PFSK-1 (cell line): ENCODE results near the gene MRPS2.

Experiments used
- FOXP2 ChIP-seq: optimal IDR thresholded peaks from 2 replicates; pipeline ENCODE3; 2011; ENCODE audit warnings: borderline replicate concordance, control low read depth, inconsistent platforms; ENCODE audit not compliant: insufficient read depth; ENCODE audit errors: extremely low read length, extremely low read depth
- POLR2AphosphoS5 ChIP-seq: IDR thresholded peaks from 2 replicates; pipeline ENCODE4 v1.6.1; 2012; ENCODE audit warnings: low read depth, mild to moderate bottlenecking, control low read depth, low read length, moderate library complexity
- SIN3A ChIP-seq: IDR thresholded peaks from 2 replicates; pipeline ENCODE4 v1.6.1; 2012; ENCODE audit warnings: mild to moderate bottlenecking, low read length, moderate library complexity, borderline replicate concordance; ENCODE audit not compliant: insufficient read depth
- TAF1 ChIP-seq: IDR thresholded peaks from 2 replicates; pipeline ENCODE4 v1.6.1; 2012; ENCODE audit warnings: low read length, control low read depth, borderline replicate concordance; ENCODE audit not compliant: insufficient read depth
- TF ChIP-seq, protein P1 (sequence below), 2 experiments: IDR thresholded peaks; 2 replicates each; pipeline versions ENCODE4 v1.6.1 to v1.8.0; 2011 to 2012; ENCODE audit warnings: low read depth in 2 of 2, low read length in 2 of 2, control low read depth in 1 of 2, inconsistent platforms in 1 of 2, mild to moderate bottlenecking in 1 of 2, moderate library complexity in 1 of 2; ENCODE audit not compliant: insufficient read depth in 1 of 2

MRPS2 gene

DNA sequence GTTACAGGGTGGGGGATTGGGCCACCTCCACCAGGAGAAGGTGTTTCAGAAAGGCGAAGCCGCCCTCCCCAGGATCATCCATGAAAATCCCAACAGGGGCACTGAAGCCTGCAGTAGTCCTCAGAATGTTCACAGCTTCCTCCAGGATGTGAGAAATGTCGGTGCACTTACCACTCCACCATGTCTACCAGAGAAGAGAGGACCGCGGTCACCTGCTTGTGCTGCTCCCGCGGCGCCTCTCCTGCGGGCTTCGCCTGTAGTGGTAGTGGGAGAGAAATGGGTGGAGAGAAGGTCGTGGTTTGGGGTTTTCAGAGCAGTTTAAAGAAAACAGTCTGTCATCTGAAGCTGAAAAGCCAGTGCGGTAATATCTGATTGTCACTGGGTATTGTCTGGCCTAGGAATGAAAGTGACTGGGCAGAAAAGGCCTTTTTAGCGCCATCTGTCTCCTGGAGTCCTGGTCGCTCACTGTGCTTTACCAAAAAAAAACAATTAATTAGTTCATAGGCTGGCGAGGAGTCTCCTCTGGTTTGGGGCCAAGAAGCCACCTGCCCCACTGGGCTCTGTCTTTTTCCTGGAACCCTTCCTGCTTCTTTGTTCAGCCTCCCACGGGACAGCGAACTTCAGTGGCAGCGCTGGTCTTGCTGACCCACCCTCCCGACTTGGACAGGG lies 43.9 kb upstream of the MRPS2 start:
- TF ChIP-seq, protein P1, sequence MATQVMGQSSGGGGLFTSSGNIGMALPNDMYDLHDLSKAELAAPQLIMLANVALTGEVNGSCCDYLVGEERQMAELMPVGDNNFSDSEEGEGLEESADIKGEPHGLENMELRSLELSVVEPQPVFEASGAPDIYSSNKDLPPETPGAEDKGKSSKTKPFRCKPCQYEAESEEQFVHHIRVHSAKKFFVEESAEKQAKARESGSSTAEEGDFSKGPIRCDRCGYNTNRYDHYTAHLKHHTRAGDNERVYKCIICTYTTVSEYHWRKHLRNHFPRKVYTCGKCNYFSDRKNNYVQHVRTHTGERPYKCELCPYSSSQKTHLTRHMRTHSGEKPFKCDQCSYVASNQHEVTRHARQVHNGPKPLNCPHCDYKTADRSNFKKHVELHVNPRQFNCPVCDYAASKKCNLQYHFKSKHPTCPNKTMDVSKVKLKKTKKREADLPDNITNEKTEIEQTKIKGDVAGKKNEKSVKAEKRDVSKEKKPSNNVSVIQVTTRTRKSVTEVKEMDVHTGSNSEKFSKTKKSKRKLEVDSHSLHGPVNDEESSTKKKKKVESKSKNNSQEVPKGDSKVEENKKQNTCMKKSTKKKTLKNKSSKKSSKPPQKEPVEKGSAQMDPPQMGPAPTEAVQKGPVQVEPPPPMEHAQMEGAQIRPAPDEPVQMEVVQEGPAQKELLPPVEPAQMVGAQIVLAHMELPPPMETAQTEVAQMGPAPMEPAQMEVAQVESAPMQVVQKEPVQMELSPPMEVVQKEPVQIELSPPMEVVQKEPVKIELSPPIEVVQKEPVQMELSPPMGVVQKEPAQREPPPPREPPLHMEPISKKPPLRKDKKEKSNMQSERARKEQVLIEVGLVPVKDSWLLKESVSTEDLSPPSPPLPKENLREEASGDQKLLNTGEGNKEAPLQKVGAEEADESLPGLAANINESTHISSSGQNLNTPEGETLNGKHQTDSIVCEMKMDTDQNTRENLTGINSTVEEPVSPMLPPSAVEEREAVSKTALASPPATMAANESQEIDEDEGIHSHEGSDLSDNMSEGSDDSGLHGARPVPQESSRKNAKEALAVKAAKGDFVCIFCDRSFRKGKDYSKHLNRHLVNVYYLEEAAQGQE (IDR thresholded peaks at IDR 0.05; ENCODE audit: insufficient read depth in 1 of 2, low read depth in 2 of 2, low read length in 2 of 2) = no peak
- TF ChIP-seq SIN3A = no peak
- TF ChIP-seq TAF1 = no peak
- no peak for TF ChIP-seq POLR2AphosphoS5
- no peak for TF ChIP-seq FOXP2

DNA sequence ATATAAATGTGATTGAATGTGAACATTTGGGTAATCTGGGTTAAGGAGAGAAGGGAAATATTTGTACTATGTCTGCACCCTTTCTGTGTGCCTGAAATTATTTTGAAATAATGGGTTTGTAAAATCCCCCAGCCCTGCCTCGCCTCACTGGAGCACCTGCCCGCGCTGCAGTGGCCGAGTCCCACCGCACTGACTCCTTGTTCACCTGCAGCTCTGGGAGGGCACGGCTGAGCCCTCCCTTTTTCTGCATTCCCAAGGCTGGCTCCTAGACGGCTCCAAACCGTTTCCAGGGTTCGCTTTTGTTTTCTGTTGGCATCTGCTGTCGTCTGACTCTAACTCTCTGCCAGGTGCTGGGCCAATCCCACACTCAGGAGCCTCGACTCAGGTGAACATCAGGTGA lies 38.5 kb upstream of the MRPS2 start:
- TF ChIP-seq, protein P1 (IDR thresholded peaks at IDR 0.05; ENCODE audit: insufficient read depth in 1 of 2, low read depth in 2 of 2, low read length in 2 of 2) = no peak
- no peak for TF ChIP-seq SIN3A
- TF ChIP-seq TAF1 = no peak
- TF ChIP-seq FOXP2 = no peak
- no peak for TF ChIP-seq POLR2AphosphoS5

DNA sequence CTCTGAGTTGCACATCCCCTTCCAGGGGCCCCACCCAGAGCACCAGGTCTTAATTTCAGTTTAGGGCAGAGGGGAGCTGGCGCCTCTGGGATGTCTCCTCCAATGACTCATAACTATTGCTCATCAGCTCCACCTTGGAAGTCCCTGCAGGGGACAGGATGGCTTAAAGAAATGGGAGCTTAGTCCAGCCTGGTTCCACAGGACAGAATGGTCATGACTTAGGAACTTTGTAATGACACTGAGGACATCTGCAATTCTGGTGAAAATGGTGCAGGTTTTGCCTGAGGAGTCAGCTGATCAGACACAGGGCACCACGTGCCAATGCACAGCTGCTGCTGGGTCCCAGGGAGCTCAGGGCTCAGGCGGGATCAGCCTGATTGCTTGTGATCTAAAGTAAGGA lies 37.3 kb upstream of the MRPS2 start:
- TF ChIP-seq FOXP2 = no peak
- TF ChIP-seq POLR2AphosphoS5 = no peak
- TF ChIP-seq TAF1 = no peak
- TF ChIP-seq SIN3A = no peak
- TF ChIP-seq, protein P1 (IDR thresholded peaks at IDR 0.05; ENCODE audit: insufficient read depth in 1 of 2, low read depth in 2 of 2, low read length in 2 of 2) = no peak

DNA sequence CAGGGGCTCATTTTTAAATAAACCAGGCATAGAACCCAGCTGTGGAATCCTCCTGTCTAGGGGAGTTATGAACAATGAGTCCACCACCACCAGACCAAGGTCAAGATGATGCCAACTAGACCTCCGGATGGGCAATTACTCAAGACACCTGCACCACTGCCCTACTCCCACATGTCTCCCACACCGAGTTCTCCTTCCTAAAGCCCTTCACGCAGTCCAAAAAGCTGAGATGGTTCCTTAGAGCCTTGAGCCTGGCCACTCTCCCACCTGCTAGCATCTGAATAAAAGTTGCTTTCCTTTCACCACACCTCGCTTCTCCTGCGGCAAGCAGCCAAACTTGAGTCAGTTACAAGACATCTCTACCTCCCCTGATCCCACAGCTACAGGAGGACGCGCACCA lies 36.3 kb upstream of the MRPS2 start:
- TF ChIP-seq POLR2AphosphoS5 (no peak), FOXP2 (no peak), TAF1 (no peak), SIN3A (no peak)
- TF ChIP-seq, protein P1 (IDR thresholded peaks at IDR 0.05; ENCODE audit: insufficient read depth in 1 of 2, low read depth in 2 of 2, low read length in 2 of 2) = no peak
